ENCODE measurements around the gene KCNJ12.

KCNJ12 gene

DNA sequence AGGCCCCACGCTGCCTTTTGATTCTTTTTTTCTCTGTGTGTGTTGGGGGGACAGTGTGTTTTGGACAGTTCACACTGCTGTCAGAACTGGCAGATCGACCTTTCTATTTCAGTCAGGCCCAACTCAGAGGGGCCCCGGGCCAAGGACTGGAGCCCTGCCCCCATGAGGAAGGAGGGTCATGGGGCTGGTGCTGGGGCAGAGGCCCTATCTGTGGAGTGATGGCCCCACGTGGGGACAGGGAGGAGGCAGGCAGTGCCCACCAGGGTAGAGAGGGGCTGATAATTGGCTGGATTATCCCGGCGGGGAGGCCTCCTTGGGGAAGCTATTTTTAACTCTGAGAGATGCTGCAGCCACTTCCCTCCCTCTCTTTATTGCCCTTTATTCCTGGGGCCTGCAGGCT is 5.7 kb upstream of the KCNJ12 start:
- DNase-seq, result peak; percentile 71 to 76

DNA sequence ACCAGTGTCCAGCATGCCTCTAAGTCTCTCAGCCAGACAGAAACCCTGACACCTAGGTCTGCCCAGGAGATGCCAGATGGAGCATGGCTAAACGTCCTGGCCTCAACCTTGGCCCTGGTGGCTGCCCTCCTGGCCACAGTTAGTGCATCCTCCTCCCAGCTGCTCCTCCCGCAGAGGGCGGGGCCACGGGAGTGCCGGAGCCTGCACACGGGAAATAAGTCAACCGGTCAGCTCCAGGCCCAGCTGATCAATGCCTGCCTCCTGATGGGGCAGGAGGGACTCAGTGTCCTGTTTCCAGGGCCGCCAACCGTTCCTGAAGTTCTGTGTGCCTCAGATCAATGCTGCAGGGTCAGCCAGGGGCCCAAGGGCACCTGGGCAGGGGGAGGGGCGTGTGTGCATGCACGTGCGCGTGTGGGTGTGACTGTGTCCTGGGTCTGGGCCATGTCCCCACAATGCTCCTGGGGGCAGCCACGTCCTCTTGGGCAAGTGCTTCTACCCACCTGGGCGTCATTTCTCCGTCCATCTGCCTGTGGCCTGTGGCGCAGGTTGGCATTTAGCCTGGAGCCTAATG is 4.6 kb upstream of the KCNJ12 start:
- no peak for DNase-seq

GRCh38 chr17:21372256-21372954 is 3.8 kb upstream of the KCNJ12 start:
- DNase-seq, result no peak

- DNase-seq, result peak in 1 of 2 experiments; percentile 55
Observed at GRCh38 chr17:21373036-21373435, 3.1 kb upstream of the KCNJ12 start.

DNA sequence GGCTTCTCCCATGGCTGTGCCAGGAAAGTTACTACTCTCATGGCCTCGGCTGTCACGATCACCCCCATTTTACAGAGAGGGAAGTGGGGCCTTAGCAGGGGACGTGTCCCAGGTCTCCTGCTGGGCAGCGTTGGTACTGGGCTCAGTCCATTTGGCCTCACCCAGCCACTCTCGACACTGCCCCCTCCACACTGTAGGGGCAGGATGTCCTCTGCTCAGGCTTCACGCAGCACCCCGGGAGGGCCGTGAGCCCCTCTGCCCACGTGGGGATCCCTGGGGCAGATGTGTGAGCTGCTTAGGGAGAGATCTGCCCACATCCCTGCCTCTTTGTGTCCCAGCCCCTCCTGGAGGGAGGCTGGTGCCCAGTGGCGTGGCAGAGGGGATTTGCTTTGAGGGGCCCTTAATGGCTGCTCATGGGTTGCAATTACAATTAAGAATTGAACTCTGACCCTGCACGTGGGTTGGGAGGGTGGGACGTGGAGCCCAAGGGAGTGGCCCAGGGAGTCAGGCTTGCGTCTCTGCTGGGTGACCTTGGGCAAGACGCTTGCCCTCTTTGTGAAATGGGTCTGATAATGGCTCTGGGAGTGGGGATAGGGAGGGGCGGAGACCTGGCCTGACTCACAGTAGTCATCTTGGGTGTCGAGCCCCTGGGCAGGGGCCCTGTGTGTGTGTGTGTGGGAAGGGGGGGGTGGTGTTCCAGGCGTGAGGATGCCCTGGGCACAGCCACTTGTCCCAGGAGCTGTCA is 2.3 kb upstream of the KCNJ12 start:
- DNase-seq, result no peak

- no peak for DNase-seq
Observed at GRCh38 chr17:21374441-21375161, 1.6 kb upstream of the KCNJ12 start.

- DNase-seq, result no peak
Observed at GRCh38 chr17:21375162-21375560, 996 bp upstream of the KCNJ12 start.

DNA sequence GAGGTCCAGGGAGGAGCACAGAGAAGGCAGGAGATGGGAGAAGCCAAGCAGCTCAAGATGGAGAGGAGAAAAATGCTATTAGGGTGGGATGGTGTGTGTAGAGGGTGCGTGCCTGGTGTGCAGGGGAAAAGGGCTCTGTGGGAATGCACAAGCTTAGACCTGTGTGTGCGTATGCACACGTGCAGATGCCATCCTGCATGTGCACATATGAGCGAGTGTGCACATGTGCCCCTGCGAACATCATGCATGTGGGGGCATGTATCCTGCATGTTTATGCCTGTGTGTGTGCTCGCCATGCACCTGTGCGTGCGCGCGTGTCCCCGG is 438 bp upstream of the KCNJ12 start:
- DNase-seq, result no peak

DNA sequence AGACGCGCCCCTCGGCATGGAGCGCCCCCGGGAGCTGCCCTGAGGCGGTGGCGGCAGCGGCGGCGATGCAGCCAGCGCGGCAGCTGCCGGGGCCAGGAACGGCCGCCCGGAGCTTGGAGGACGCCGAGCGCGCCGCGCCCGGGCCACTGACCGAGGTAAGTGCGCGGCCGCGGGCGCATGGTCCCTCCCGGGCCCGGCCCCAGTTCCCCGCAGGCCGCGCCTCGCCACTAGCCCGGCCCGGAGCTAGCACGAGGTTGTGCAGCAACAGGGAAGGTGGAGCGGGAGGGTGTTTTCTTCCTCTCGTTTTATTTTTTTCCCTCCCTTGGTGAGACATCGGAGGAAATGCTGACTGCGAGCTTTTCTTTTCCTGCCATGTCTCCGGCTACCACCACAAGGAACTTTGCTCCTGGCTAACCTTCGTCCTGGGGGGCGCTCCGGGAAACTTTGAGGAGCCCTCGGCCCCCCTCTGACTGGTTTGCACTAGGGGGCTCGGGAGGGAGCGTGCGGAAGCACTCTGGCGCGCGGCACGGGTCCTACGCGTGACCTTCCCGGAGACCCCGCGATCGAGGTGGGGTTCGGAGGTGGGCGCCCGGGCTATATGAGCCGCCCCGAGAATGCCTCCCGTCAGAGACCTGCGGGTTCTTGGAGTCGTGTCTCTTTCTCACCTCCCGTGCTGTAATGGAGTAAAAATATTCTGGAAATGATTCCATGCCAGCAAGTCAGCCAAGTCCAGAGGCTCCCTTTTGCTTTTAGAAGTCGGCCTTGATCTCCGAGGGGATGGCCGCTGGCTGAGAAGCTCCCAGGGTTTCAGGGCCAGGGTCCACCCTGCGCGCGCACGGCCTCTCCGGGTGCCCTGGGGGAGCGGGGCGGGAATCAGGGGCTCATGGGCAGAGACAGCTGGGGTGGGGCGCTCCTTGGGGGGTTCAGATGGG is 868 bp downstream of the KCNJ12 start:
- peak in 1 of 2 experiments; percentile 45 for DNase-seq

DNA sequence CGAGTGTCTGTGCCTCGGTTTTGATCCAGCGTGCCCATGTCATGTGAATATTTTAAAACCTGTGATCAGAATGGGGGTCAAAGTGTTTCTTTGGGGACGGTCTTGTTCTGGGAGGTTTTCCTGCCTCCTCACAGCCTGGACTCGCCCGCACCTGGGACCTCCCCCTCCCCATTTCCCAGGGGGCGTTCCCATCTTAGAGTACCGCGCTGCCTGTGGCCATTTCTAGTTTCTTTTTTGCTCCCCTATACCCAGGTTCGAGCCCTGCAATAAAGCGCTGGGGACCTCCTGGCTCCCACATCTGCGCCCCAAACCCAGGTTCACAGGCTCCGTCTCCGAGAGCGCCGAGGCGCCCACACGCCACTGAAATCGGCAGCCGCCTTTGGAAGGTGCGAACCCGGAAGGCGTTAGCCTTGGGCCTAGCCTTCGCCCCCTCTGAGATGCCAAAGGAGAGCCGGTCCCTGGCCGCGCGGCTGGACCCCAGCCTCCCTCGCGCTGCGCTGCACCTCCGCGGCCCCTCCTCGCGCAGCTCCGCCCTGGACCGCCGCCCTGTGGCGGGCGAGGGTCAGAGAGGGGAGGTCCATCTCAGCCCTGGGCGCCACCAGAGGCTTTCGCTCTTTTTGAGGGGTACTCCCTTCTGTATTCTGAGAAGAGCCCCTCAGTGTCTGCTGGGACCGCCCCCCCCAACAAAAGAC is 1.7 kb downstream of the KCNJ12 start:
- no peak for DNase-seq

DNA sequence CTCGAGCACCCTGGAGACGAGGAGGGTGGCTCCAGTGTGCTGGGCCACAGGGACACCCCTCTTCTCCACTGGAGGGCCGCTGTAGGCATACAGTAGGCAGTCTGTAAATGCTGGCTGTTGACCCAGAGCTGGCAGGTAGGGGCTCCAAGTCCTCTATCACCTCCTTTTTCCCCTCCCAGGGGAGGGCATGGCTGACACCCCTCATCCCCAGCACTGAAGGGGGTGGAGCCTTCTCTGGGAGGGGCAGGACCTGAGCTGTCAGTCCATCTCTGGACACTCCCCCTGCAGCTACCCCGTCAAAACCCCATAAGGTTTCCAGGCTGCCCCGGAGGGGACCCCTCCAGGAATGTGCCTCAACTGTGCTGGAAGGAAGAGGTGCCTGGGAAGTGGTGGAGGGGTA is 2.4 kb downstream of the KCNJ12 start:
- no peak for DNase-seq

DNA sequence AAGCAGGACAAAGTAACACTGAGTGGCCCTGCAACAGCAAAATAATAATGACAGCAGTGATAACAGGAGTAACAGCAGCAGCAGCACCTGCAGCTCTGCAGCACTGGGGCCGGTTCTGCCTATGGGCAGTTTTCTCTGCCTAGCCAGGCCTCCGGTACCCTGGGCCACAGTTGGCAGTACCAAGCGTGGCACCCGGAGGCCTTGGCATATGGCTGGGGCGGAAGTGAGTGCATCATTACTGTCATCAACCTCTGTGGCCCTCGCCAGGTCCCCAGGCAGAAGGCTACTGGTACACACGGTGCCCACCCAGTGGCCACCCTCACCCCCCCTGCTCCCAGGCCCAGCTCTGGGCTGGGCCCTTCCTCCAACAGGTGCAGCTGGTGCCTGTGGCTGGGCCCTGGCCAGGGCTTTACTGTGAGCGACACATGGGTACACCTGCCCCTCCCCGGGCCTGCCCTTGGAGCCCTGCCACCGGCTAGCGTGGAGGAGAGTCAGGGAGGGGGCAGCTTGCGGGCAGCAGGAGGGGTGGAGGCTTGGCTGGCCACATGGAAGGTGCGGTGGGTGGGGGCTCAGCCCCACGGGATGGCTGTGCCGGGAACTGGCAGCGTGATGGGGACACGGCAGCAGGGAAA is 3.0 kb downstream of the KCNJ12 start:
- peak; percentile 25 to 66 for DNase-seq

DNA sequence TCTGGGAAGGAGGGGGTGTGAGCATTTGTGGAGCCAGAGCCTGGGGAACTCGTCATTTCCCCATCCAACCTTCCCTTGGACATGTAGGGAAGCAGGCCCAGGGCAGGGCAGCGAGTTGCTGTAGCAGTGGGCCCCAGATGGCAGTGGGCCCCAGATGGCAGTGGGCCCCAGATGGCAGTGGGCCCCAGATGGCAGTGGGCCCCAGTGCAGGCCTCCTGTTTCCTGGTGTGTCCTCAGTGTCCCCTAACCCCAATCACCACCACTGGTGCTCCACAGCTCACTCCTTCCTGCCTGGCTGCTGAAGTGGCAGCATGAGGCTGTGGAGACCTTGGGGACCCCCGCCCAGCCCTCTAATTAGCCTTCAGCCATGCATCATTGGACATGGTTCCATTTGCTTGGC is 4.5 kb downstream of the KCNJ12 start:
- DNase-seq, result no peak

DNA sequence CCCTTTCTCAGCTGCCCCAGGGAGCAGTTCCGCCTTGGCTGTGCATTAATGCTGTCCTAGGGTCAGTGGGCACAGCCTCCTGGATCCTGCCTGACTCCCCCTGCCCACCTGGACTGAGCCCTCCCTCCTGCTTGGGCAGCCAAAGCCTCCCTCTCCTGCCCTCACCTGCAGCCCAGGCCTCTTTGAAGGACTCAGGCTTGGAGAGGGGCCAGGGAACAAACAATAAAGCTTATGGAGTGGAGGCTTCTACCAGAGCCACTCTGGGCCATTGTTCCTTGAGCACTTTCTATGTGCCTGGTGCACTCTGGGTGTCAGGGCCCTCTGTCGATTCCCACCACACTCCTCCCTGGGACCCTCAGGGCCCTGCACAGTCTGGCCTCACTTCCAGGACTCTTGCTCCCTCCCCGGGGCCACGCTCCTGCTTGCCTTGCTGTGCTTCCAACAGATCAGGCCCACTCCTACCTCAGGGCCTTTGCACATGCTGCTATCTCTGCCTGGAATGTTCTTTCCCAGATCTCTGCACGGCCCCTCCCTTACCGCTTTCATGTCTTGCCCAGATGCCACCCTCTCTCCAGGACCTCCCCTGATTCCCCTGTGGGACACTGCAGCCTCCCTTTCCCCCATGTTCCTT is 5.0 kb downstream of the KCNJ12 start:
- DNase-seq, result no peak

DNA sequence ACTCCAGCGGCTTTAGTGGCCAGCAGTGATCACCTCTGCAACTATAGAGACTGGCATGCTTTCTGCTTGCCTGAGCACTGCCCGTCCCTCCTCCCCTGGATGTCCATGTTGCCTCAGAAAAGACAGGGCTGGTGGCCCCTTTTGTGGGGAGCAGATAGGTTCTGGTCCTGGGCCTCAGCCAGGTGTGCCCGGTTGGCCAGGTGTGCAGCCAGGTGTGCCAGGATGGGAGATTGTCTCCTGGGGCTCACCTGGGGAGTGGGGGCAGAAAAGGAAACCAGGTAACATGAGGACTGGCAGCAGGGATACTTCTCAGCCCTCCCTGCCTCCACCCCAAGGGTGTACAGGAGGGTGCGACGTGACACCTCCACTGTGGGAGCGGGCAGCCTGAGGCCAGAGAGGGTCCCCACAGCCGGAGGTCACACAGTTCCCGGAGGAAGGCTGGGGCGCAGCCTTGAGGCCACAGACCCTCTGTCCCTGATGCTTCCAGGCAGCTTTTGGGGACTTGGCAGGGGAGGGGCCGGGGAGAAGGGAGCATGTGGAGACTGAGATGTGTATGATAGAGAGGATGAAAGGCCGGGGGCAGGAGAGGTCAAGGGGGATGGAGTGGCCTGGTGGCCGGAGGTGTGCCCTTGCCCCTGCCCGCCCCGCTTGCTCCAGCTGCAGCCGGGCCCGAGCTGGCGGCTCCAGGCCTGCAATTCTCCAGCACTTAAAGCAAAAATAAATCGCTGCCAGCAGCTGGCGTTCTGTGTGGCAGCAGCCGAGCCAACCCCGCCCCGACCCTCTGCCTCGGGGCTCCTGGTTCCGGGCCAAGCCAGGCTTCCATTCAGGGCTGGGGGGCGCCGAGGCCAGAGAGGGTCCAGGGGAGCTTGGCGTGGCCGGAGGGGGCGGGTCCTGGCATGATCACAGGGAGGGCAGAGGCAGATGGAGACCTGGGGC is 6.7 kb downstream of the KCNJ12 start:
- peak; percentile 52 to 70 for DNase-seq

DNA sequence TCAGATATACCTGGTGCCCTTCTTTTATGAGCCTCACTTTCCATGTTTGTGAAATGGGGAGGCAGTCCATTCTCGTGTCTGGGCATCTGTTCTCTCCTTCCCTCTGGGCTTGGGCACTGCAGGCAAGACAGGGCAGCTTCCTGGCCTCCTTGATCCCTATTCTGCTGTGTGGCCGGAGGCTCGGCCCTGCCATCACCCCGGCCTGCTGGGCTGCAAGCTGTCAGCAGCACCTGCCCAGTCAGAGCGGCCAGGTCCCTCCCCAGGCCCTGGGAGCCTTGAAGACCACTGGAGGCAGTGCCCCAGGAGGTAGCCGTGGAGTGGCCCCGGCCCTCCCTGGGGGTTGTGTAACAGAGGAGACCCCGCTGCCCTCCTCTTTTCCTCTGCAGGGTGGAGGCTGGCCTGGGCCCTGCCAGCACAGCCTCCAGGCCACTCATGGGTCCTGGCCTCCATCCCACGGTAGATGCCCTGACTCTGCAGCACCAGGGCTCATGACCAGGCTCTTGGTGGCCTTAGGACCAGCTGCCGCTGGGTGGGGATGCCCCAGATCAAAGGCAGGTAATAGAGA is 9.2 kb downstream of the KCNJ12 start:
- DNase-seq, result no peak

DNA sequence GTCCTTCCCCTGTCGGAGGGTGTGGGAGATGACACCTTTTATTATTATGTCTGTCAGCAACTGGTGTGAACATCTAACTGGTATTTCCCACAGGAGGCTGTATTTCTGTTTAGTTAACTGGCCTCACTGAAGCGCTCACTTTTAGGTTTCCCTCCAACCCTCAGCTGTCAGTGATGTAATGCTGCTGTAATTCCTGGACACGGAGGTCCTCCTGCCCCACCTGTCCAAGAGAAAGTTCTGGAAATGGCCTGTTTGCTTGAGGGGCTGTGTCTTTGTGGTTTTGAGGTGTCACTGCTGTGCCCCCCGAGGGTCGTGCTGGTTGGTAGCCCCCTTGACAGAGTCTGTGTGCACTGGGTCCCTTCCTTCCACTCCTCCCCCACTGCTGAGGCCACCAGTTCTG is 11.5 kb downstream of the KCNJ12 start:
- DNase-seq, result no peak

- peak in 1 of 2 experiments; percentile 69 for DNase-seq
Observed at GRCh38 chr17:21388066-21388465, 11.9 kb downstream of the KCNJ12 start.

GRCh38 chr17:21388944-21389343 is 12.8 kb downstream of the KCNJ12 start:
- DNase-seq, result no peak
